Stimulated activated naive CD8-positive, alpha-beta T cell treated with anti-CD3 and anti-CD28 coated beads, Interleukin-15, Interleukin-2, amounts not matched to agents 100 ng/mL and 50 ng/mL, for 24 hours (primary cell): ENCODE measurements around the gene UBA3.

ENCODE experiments used
- H3K27ac Mint-ChIP-seq: one replicate; pipeline ENCODE4 v1.8.0; 2021; ENCODE audit warnings: mild to moderate bottlenecking, mixed read lengths
- H3K27me3 Mint-ChIP-seq: one replicate; pipeline ENCODE4 v1.8.0; 2021; ENCODE audit warnings: mixed read lengths
- H3K36me3 Mint-ChIP-seq: one replicate; pipeline ENCODE4 v1.8.0; 2021; ENCODE audit warnings: low read depth, mixed read lengths
- H3K4me1 Mint-ChIP-seq: one replicate; pipeline ENCODE4 v1.8.0; 2021; ENCODE audit warnings: low read depth, mixed read lengths
- H3K4me3 Mint-ChIP-seq: one replicate; pipeline ENCODE4 v1.8.0; 2021; ENCODE audit warnings: mild to moderate bottlenecking, mixed read lengths
- H3K9me3 Mint-ChIP-seq: one replicate; pipeline ENCODE4 v1.8.0; 2021; ENCODE audit warnings: mixed read lengths

UBA3 gene

GRCh38 chr3:69110941-69111546 is 30.9 kb upstream of the UBA3 start:
- Mint-ChIP-seq H3K4me1 (peaks cover 38% of the 10 kb centered on the region), H3K4me3 (no peak overlapping the region), H3K27me3 (no peaks in the 10 kb centered on the region), H3K36me3 (peaks cover 4% of the 10 kb centered on the region), H3K27ac (no peak overlapping the region), H3K9me3 (no peaks in the 10 kb centered on the region)

GRCh38 chr3:69108811-69109210 is 28.6 kb upstream of the UBA3 start:
- Mint-ChIP-seq H3K27ac (peak overlapping the region; percentile 14), H3K27me3 (no peaks in the 10 kb centered on the region), H3K4me1 (peaks cover 48% of the 10 kb centered on the region), H3K4me3 (no peak overlapping the region), H3K36me3 (peaks cover 20% of the 10 kb centered on the region), H3K9me3 (no peaks in the 10 kb centered on the region)

GRCh38 chr3:69107841-69108240 is 27.7 kb upstream of the UBA3 start:
- Mint-ChIP-seq H3K27me3 (no peaks in the 10 kb centered on the region), H3K4me3 (no peak overlapping the region), H3K27ac (no peak overlapping the region), H3K9me3 (no peaks in the 10 kb centered on the region), H3K4me1 (peaks cover 41% of the 10 kb centered on the region), H3K36me3 (peaks cover 29% of the 10 kb centered on the region)

- Mint-ChIP-seq H3K27me3 (no peaks in the 10 kb centered on the region), H3K4me1 (peaks cover 40% of the 10 kb centered on the region), H3K27ac (no peak overlapping the region), H3K9me3 (no peaks in the 10 kb centered on the region), H3K4me3 (no peak overlapping the region), H3K36me3 (peaks cover 48% of the 10 kb centered on the region)
These were observed 25.2 kb upstream of the UBA3 start for GRCh38 chr3:69105320-69105719.

GRCh38 chr3:69104586-69104985 is 24.4 kb upstream of the UBA3 start:
- Mint-ChIP-seq H3K4me1 (peaks cover 44% of the 10 kb centered on the region), H3K27me3 (no peaks in the 10 kb centered on the region), H3K36me3 (peaks cover 53% of the 10 kb centered on the region), H3K4me3 (no peak overlapping the region), H3K9me3 (no peaks in the 10 kb centered on the region), H3K27ac (no peak overlapping the region)

- Mint-ChIP-seq H3K36me3 (peaks cover 60% of the 10 kb centered on the region), H3K27me3 (no peaks in the 10 kb centered on the region), H3K4me3 (no peak overlapping the region), H3K27ac (no peak overlapping the region), H3K4me1 (peaks cover 47% of the 10 kb centered on the region), H3K9me3 (no peaks in the 10 kb centered on the region)
These were observed 23.0 kb upstream of the UBA3 start for GRCh38 chr3:69103123-69103522.

GRCh38 chr3:69102384-69102783 is 22.2 kb upstream of the UBA3 start:
- Mint-ChIP-seq H3K27me3 (no peaks in the 10 kb centered on the region), H3K4me1 (peaks cover 47% of the 10 kb centered on the region), H3K36me3 (peaks cover 64% of the 10 kb centered on the region), H3K27ac (no peak overlapping the region), H3K9me3 (no peaks in the 10 kb centered on the region), H3K4me3 (no peak overlapping the region)

- H3K27me3 Mint-ChIP-seq: no peaks in the 10 kb centered on the region
- peaks cover 71% of the 10 kb centered on the region for H3K36me3 Mint-ChIP-seq
- peaks cover 61% of the 10 kb centered on the region for H3K4me1 Mint-ChIP-seq
- H3K27ac Mint-ChIP-seq: no peak overlapping the region
- H3K4me3 Mint-ChIP-seq: no peak overlapping the region
- no peaks in the 10 kb centered on the region for H3K9me3 Mint-ChIP-seq
These were observed 19.4 kb upstream of the UBA3 start for GRCh38 chr3:69099576-69099975.

GRCh38 chr3:69097407-69098086 is 17.4 kb upstream of the UBA3 start:
- H3K4me1 Mint-ChIP-seq: peaks cover 72% of the 10 kb centered on the region

GRCh38 chr3:69096299-69096698 is 16.1 kb upstream of the UBA3 start:
- Mint-ChIP-seq H3K27me3 (no peaks in the 10 kb centered on the region), H3K4me3 (no peak overlapping the region), H3K27ac (peak overlapping the region; percentile 94), H3K36me3 (peaks cover 50% of the 10 kb centered on the region), H3K4me1 (peaks cover 77% of the 10 kb centered on the region), H3K9me3 (no peaks in the 10 kb centered on the region)

More at GRCh38 chr3:69097407-69098086, 17.4 kb upstream of the UBA3 start:
- Mint-ChIP-seq H3K9me3 (no peaks in the 10 kb centered on the region), H3K36me3 (peaks cover 58% of the 10 kb centered on the region), H3K27me3 (no peaks in the 10 kb centered on the region), H3K27ac (peak overlapping the region; percentile 77), H3K4me3 (no peak overlapping the region)

- H3K27me3 Mint-ChIP-seq: no peaks in the 10 kb centered on the region
- H3K36me3 Mint-ChIP-seq: peaks cover 50% of the 10 kb centered on the region
- H3K27ac Mint-ChIP-seq: peak overlapping the region; percentile 94
- H3K4me1 Mint-ChIP-seq: peaks cover 81% of the 10 kb centered on the region
- H3K4me3 Mint-ChIP-seq: peak overlapping the region; percentile 72
- H3K9me3 Mint-ChIP-seq: no peaks in the 10 kb centered on the region
These were observed 15.5 kb upstream of the UBA3 start for GRCh38 chr3:69095636-69096035.

- Mint-ChIP-seq H3K27ac (peak overlapping the region; percentile 94), H3K9me3 (no peaks in the 10 kb centered on the region), H3K4me1 (peaks cover 86% of the 10 kb centered on the region), H3K4me3 (peak overlapping the region; percentile 70), H3K36me3 (peaks cover 52% of the 10 kb centered on the region), H3K27me3 (no peaks in the 10 kb centered on the region)
These were observed 14.5 kb upstream of the UBA3 start for GRCh38 chr3:69094467-69095205.

GRCh38 chr3:69092030-69092516 is 11.9 kb upstream of the UBA3 start:
- peaks cover 98% of the 10 kb centered on the region for H3K4me1 Mint-ChIP-seq
- H3K27me3 Mint-ChIP-seq: no peaks in the 10 kb centered on the region
- H3K9me3 Mint-ChIP-seq: no peaks in the 10 kb centered on the region
- peak overlapping the region; percentile 94 for H3K27ac Mint-ChIP-seq
- peaks cover 41% of the 10 kb centered on the region for H3K36me3 Mint-ChIP-seq
- H3K4me3 Mint-ChIP-seq: peak overlapping the region; percentile 68

GRCh38 chr3:69091389-69092029 is 11.3 kb upstream of the UBA3 start:
- Mint-ChIP-seq H3K36me3 (peaks cover 36% of the 10 kb centered on the region), H3K4me1 (peaks cover 93% of the 10 kb centered on the region), H3K9me3 (no peaks in the 10 kb centered on the region), H3K27ac (peak overlapping the region; percentile 94), H3K4me3 (peak overlapping the region; percentile 68), H3K27me3 (no peaks in the 10 kb centered on the region)

- Mint-ChIP-seq H3K36me3 (peaks cover 26% of the 10 kb centered on the region), H3K4me3 (peak overlapping the region; percentile 6), H3K27ac (peak overlapping the region; percentile 91), H3K4me1 (peaks cover 82% of the 10 kb centered on the region), H3K27me3 (no peaks in the 10 kb centered on the region), H3K9me3 (no peaks in the 10 kb centered on the region)
These were observed 9.9 kb upstream of the UBA3 start for GRCh38 chr3:69090021-69090420.
